GM21447 (cell line): ENCODE measurements around the gene TIMM17A.
"Not testable (repeated sequence)": the region's sequence is repeated elsewhere in the genome, so short reads cannot be mapped to it uniquely, and the experiment has no call there.

Source experiments
- ATAC-seq: cut with Tn5 transposase; IDR thresholded peaks from one replicate; pipeline ENCODE4 v1.9.1; 2021; ENCODE audit not compliant: unreplicated experiment

TIMM17A gene

DNA sequence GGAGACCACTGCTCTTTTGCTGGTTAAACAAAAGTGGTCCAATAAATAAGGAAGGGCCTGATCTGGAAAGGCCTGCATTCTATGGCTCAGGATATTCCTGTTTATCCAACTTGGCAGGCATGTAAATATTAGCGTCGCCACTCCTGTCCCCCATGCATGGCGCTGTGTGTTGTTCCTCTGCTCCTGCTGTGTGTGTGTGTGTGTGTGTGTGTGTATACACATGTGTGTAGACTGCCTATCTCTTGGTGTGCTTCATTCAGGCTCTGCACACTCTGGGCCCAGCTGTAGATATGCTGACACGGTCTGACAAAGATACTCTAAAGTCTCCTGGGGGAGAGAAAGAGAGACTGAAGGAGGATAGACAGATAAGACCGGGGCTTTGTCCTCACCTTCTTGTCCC, 15.7 kb upstream of the TIMM17A start:
- ATAC-seq: no peak

DNA sequence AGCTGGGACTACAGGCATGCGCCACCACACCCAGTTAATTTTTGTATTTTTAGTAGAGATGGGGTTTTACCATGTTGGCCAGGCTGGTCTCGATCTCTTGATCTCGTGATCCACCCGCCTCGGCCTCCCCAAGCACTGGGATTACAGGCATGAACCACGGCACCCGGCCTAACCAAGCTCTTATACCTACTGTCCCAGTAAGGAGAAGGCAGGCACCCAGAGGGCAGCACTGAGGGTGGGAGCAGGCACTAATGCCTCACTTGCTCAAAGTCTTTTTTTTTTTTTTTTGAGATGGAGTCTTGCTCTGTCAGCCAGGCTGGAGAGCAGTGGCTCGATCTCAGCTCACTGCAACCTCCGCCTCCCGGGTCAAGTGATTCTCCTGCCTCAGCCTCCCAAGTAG, 15.0 kb upstream of the TIMM17A start:
- ATAC-seq: not testable (repeated sequence)

DNA sequence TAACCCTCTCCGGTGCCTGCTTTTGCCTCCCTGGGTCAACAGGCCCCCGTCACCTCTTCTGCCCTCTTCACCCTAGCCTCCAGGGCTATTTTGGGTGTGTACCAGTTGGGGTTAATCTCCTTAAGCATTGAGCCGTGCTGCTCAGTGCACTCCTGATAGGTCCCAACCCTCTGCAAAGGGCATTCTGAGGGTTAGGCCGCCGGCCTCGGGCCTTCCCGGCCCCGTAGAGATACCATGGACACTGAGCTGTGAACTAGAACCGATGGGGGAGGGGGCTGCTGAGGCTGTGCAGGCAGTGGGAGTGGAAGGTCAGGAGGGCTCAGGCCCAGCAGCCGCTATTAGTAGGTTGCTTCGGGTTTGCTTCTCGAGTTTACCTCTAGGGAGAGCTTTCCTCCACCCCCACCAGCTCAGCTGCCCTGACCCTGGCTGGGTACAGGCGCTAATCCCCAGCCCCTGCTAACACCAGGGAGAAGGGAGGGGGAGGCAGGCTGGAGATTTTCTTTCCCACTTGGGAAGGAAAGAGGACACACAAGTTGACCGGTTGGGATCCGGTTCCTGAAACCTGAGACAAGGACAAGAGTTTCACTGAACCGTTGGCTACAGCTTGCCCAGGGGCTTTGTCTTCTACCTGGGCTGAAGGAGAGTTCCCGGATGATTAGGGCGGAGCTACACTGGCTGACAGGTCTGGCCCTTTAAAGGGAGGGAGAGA, 13.7 kb upstream of the TIMM17A start:
- ATAC-seq: no peak

DNA sequence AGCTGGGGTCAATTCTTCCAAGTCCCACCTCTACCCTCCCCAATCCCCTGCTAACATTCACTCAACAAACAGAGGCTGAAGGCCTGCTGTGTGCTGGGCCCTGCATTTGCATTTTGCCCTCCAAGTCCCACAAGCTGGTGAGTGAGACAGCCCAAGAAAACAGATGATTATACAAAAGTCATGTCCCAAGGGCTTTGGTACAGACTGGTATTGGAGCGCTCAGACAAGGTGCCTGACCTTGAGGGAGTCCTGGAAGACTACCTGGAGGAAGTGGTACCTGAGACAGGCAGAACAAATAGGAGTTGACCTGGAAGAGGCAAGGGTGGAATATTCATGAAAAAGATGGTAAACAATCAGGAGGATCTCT, 13.2 kb upstream of the TIMM17A start:
- no peak for ATAC-seq

DNA sequence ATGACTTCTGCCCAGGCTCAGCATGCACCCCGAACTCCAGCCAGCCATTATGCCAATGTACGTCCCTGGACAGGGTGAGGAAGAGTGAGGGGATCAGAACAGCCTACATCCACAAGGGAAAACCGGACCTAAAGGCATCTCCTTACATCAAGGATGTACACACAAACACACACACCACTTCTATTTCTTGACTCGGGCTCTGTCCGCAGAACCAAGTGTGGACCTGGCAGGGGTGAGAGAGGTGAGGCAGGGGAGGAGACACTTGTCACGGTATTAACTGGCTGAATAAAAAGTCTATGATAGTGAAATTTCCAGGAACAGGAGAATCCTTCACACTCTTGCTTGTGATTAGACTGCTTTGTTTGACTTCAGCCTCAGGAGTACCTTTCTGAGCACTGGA, 11.3 kb upstream of the TIMM17A start:
- ATAC-seq: no peak

DNA sequence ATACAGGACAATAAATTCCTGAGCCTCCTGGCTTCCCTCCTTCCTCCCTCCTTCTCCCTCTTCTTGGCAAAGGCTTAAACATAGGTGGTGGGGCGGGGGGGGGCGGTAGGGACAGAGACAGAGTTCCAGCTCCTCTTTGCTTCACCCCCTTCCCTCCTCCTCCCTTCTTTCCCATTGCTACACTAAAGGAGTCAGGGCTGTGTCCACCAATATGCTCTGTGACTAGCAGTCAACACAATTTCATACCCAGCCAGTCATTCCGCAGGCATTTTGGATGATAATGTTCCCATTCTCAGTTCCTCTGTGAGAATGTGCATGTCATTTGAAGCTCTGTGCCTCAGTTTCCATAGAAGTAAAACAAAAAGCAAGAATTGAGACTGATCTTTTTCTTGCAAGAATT, 10.7 kb upstream of the TIMM17A start:
- ATAC-seq: no peak

DNA sequence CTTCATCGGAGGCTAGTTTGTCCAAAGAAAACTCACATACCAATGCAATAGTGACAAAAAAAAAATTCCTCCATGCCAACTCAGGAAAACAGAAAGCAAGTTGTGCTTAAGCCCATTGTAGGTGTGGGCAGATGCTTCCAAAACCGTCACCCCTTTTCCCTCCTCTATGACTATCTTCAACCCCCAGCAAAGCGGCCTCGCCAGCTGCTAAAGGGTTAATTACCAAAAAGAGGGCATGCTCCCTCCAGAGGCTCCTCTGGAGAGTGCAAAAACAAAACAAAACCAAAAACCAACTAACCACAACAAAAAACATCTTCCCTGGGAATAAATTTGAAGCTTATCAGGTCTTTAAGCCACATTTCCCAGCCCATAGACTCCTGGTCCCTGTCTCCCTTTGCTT, 10.1 kb upstream of the TIMM17A start:
- ATAC-seq: no peak

DNA sequence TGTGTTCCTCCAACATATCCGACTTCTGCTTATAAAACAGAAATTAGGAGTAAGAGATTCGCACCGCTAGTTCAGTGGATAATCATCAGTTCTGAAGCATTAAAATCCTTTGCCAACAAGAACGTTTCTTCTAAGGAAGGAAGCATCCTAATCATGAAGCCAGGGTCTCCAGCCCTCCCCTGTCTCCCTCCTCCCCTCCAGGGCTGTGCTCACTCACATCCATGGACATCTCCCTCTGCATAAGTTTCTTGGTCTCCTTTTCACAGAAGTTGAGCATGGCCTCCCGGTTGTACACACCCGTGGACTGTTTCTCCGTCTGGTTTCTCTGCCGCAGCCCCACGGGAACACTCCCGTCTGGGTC, 9.5 kb upstream of the TIMM17A start:
- ATAC-seq: no peak

DNA sequence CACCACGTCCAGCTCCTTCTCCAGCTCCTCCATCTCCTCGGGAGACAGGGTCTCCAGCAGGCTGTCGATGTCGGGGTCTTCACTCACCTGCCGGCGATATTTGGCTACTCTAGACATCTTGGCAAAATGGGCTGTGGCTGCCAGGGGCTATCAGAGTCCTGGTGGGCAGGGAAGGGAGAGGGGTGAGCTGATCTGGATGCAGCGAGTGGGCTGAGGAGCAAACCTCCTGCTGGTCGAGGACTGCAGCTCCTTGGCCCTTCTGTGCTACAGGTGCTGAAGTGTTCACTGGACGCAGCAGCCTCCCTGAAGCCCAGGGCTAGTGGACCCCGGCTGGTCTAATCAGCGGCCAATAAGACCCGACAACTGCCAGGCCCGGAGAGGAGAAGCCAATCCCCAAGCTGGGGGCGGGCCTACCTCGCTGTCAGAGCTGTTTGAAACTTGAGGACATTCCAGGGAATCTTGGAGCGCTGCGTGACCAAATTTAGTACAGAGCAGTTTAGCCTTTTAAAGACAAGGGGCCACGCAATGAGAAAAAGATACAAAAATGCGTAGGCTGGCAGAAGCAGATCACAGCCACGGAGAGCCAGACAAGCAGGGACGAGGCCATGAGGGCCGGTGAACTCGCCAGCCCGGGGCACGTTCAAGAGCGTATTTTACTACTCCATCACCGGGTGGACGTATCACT, 8.9 kb upstream of the TIMM17A start, which contains the start of gene LMOD1:
Gene LMOD1, minus strand, starts transcription at position 325 of the 685 bp plus-strand sequence. Its CDS starts 208 bp downstream, at position 117.
- no peak for ATAC-seq

DNA sequence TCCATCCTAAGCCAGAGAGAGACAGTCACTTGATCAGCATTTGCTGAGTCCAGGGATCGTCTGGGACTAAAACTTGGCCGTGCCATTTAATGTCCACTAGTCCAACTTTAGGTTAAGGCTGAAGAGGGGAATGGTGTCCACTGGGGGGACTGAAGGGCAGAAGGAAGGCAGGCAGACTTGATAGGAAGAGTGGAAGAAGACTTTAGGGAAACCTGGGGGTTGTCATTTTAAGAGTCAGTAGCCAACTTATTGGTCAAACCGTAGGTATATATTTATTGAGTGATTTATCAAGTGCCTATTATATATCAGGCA, 7.7 kb upstream of the TIMM17A start:
- no peak for ATAC-seq

DNA sequence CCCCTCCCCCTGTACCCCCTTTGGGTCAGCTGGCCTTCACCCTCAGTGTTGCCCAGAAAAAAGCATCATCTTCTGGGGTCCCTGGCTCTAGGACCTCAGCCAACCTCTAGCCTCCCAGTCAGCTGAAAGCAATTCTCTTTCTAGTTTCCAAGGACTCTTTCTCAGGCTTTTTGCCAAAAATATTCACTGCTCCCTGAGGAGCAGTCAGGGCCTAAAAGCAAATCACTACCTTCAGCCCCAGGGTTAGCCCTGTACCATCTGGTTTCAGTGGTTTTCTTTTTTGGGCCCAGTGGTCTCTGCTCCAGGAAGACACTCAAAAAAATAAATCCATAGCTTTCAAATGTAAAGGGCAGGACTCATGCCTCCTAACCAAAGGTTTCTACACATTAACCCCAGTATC, 5.8 kb upstream of the TIMM17A start:
- ATAC-seq: no peak

DNA sequence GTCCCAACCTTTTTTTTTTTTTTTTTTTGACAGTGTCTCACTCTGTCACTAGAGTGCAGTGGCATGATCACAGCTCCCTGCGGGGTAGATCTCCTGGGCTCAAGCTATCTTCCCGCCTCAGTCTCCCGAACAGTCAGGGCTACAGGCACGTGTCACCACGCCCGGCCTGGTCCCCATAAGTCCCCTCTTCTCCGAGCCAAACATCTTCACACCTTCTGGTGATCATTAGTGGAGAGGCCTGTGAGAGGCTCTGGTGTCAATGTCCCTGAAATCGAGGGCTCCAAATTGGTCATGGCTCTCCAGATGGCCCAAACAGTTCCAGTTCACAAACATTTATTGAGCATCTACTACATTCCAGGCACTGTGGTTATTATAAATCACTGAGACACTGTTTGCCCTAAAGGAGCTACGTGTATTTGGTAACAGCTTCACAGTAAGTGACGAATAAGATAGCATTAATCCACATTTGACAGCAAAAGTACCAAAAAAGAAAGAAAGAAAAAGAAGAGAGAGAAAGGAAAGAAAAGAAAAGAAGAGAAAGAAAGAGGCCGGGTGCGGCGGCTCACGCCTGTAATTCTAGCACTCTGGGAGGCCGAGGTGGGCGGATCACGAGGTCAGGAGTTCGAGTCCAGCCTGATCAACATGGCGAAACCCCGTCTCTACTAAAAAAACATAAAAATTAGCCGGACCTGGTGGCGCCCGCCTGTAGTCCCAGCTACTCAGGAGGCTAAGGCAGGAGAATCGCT, 867 bp upstream of the TIMM17A start:
- no peak for ATAC-seq

DNA sequence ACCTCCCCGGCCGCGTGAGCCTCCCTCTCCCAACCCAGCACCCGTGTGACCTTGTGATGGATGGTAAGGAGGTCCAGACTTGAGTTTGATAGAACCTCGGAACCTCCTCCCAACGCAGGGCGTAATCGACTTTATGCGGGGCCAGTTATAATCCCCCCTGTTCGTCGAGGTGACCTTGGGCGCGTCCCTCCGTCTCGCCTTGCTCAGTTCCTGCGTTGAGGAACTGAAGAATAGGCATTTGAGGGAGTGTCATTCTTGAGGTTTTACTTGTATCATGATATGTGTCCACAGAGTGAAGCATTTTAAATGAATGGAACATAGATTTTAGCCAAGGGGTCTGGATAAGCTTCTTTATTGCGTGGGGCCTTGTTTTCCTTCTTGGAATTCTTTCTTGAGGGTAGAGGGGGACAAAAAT, 433 bp downstream of the TIMM17A start:
- peak; percentile 35 for ATAC-seq

DNA sequence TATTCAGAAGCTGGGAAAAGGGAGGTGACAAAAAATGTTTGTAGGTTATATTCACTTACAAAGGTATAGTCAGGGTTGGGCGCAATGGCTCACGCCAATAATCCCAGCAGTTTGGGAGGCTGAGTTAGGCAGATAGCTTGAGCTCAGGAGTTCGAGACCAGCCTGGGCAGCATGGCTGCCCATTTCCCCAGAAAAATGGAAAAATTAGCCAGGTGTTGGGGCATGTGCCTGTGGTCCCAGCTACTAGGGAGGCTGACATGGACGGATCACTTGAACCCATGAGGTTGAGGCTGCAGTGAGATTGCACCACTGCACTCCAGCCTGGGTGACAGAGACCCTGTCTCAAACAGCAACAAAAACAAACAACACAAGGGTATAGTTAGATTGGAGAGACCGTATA, 3.0 kb downstream of the TIMM17A start:
- ATAC-seq: no peak

DNA sequence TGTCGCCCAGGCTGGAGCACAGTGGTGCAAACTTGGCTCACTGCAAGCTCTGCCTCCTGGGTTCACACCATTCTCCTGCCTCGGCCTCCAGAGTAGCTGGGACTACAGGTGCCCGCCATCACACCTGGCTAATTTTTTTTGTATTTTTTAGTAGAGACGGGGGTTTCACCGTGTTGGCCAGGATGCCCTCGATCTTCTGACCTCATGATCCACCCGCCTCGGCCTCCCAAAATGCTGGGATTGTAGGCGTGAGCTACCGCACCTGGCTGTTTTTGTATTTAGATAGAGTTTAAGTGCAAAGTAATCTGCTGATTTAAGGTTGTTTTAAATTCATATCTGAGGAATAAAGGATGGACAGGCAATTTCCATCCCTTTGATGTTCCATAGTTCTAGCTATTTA, 7.1 kb downstream of the TIMM17A start:
- not testable (repeated sequence) for ATAC-seq

DNA sequence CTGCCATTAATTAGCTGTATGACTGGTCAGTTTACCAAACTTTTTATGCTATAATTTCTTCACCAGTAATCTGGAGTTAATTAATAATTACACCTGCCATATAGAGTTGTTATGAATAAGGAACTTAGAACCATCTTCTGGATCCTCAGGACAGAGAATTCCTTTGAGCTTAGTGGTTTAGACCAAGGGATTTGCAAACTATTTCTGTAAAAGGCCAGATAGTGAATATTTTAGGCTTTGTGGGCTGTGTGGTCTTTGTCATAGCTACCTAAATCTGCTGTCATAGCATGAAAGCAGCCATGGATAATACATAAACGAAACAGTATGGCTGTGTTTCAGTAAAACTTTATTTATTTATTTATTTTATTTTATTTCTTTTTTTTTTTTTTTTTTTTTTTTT, 9.0 kb downstream of the TIMM17A start:
- ATAC-seq: no peak

DNA sequence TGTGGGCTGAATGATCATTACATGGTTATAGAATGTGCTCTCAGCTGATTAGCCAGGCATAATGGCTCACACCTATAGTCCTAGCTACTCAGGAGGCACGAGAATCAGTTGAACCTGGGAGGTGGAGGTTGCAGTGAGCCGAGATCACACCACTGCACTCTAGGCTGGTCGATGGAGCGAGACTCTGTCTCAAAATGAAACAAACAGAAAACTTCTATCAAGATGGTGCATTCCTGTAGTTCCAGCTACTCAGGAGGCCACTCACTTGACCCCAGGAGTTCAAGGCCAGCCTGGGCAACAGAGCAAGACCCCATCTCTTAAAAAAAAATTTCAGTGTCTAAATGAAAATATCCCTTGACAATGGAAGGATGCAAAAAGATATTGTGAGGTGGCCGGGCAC, 10.9 kb downstream of the TIMM17A start:
- no peak for ATAC-seq

DNA sequence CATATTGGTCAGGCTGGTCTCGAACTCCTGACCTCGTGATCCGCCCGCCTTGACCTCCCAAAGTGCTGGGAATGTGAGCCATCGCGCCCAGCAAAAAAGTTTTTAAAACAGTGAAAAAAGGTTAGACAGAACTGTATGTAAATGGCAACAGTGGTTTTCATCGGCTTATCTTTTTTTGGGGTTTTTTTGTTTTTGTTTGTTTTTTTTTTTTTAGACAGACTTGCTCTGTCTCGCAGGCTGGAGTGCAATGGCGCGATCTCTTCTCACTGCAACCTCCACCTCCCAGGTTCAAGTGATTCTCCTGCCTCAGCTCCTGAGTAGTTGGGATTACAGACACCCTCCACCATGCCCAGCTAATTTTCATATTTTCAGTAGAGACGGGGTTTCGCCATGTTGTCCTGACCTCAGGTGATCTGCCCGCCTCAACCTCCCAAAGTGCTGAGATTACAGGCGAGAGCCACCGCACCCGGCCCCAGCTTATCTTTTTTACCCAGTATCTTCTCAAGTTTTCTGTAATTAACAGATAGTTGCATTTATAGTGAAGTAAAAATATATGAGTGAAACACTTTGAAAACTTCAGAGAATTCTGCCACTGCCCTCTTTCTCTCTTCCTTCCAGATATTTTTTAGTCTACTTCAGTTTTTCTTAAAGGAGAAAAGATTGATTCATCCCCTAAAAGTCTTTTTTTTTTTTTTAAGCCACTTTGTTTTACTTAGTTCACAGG, 13.1 kb downstream of the TIMM17A start:
- ATAC-seq: no peak

DNA sequence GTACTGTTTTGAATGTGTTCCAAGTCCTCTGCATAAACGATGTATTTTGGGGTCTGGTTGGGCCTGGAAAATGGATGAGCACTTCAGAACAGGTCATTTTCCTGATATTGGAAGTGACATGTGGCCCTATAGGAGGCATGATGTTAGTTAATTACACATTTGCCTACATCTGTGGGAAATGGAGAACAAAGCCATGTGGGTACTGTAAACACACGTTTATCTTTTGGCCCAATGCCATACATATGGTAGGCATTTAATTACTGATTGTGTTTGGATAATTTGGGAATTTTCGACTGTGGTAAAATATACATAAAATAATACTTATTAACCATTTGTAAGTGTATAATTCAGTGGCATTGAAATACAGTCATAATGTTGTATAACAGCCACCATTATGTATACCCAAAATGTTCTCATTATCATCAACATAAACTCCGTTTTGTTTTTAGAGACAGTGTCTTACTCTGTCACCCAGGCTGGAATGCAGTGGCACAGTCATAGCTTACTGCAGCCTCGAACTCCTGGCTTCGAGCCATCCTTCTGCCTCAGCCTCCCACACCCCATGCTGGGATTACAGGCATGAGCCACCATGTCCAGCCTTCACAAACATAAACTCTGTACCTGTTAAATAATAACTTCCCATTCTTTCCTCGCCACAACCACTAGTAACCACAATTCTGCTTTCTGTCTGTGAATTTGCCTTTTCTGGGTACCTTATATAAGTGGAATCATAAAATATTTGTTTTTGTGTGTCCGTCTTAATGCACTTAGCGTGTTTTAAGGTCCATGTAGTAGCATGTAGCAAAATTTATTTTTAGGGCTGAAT, 15.2 kb downstream of the TIMM17A start:
- no peak for ATAC-seq

DNA sequence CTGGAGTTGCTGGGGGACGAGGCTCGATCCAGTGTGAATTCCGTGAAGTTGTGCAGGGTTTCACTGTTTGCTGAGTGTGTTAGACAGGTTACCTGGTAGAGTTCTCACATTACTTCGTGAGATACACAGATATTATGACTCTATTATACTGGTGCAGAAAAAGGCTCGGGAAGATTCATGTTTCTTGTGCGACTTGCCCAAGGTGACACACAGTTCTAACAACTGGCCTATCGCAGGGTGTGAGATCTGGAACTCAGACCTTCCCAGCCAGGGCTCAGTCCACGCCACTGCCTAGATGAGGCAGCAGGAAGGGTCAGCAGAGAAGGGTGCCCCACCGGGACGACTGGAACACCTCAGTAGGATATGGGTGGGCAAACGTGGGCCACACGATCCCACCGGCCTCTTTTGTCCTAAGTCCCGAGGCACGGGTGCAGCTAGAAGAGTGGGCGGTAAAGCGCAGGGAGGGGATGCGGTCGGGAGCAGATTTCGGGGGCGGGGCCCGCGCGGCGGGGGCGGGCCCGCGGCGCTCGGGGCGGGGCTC, 26.8 kb downstream of the TIMM17A start:
- no peak for ATAC-seq
